Measurements from ENCODE around the gene ATP6V0C. TPM values are rescaled to one million over a fixed set of nuclear protein-coding genes. Genes with fewer than 3 reads are reported as not detected.

Gene ATP6V0C
- total and polyA plus RNA-seq, 2 of the 8 experiments (the other 6 are each of a cell fraction or from before 2014, with no cell fraction given), result 125 to 176 TPM

DNA sequence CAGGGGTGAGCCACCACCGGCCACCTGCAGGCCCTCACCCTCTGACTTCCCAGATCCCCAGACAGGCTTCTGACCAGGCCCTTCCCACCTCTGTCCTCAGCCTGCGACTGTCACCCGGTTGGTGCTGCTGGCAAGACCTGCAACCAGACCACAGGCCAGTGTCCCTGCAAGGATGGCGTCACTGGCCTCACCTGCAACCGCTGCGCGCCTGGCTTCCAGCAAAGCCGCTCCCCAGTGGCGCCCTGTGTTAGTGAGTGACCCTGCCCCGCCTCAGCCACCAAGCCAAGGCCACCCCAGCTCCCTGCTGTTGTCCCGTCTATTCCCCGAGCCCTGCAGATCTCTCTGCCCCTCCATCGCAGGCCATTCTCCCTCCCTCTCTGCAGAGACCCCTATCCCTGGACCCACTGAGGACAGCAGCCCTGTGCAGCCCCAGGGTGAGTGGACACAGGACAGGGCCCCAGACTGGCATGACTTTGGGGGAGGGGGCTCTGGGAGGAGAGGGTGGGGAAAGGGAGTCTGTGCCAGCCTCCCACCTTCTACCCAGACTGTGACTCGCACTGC lies 40.8 kb upstream of the ATP6V0C start:
- Histone ChIP-seq H4K91ac (replicated peaks; ENCODE audit: insufficient read length, low read length) (no peak overlapping the region), H2BK20ac (ENCODE audit: low read length) (no peak overlapping the region), H3K23me2 (ENCODE audit: low read depth, low read length) (peaks cover 27% of the 10 kb centered on the region; the same call in 1 of the 2 replicates), H3K27ac (ENCODE audit: low read depth, low read length) (no peak overlapping the region), H3K9ac (replicated peaks in 1 of 4; ENCODE audit: extremely low read depth in 1 of 4, low read depth in 3 of 4, low read length in 3 of 4) (no peak overlapping the region), H2BK120ac (replicated peaks; ENCODE audit: low read depth, low read length) (no peak overlapping the region), H3K79me2 (ENCODE audit: control insufficient read depth in 1 of 2, insufficient read depth in 2 of 2, low read length in 2 of 2) (0 out of 4 replicates have a peak, but pooled peaks cover 0 to 2% of the 10 kb centered on the region in 2 experiments), H3K9me3 (ENCODE audit: insufficient read depth in 2 of 2, low read depth in 1 of 2, low read length in 1 of 2) (no peaks in the 10 kb centered on the region), H2AK5ac (ENCODE audit: low read depth, low read length) (no peak overlapping the region), H3K56ac (replicated peaks; ENCODE audit: insufficient read length, low read depth, low read length) (no peak overlapping the region), H3K27me3 (replicated peaks in 1 of 4; ENCODE audit: control insufficient read depth in 3 of 4, extremely low read depth in 1 of 4, insufficient read depth in 3 of 4, low read length in 3 of 4) (peaks cover 24 to 73% (median 58%) of the 10 kb centered on the region in 4 experiments), H2BK5ac (ENCODE audit: low read depth, low read length) (no peak overlapping the region), H3K4ac (replicated peaks; ENCODE audit: insufficient read length, low read depth, low read length) (no peak overlapping the region), H3K18ac (ENCODE audit: extremely low read depth, low read length) (no peak overlapping the region), H3K23ac (ENCODE audit: insufficient read length) (no peak overlapping the region), H4K5ac (ENCODE audit: insufficient read length, low read depth, low read length) (no peak overlapping the region), H2BK12ac (ENCODE audit: low read depth, low read length) (peak overlapping the region; percentile 60; the same call in 1 of the 2 replicates), H3K4me1 (replicated peaks in 1 of 4; ENCODE audit: control insufficient read depth in 3 of 4, insufficient read depth in 4 of 4, low read length in 3 of 4) (peaks cover 0 to 42% (median 27%) of the 10 kb centered on the region in 4 experiments; a peak in 6 of 7 replicates), H3K4me3 (ENCODE audit: extremely low read depth in 1 of 4, insufficient read depth in 2 of 4, low read depth in 3 of 4, low read length in 4 of 4) (no peak overlapping the region), H3K79me1 (ENCODE audit: low read depth, low read length) (peaks cover 8% of the 10 kb centered on the region; the same call in 1 of the 2 replicates), H4K8ac (ENCODE audit: extremely low read depth, insufficient read depth, low read length) (no peak overlapping the region), H4K20me1 (replicated peaks in 1 of 2; ENCODE audit: control insufficient read depth in 1 of 2, insufficient read depth in 2 of 2, low read length in 2 of 2) (peaks cover 5 to 21% of the 10 kb centered on the region in 2 experiments), H2AFZ (ENCODE audit: low read length) (no peak overlapping the region), H2BK15ac (ENCODE audit: low read length) (no peak overlapping the region; the same call in 1 of the 2 replicates), H3K14ac (ENCODE audit: insufficient read length) (no peak overlapping the region), H3K4me2 (ENCODE audit: insufficient read depth in 1 of 2, low read depth in 2 of 2, low read length in 2 of 2) (peak overlapping the region; percentile 83 to 92; a peak in 3 of 4 replicates), H3K36me3 (ENCODE audit: control insufficient read depth in 2 of 4, insufficient read depth in 4 of 4, low read length in 3 of 4) (no peaks in the 10 kb centered on the region)
- 87% methylated on average over 12 of the region's 14 CpGs; no CpG with 5 or more reads in 1 of the 2 experiments for WGBS, 2 experiments (ENCODE audit: extremely low coverage in 1 of 2, insufficient coverage in 1 of 2, insufficient read length in 1 of 2, insufficient replicate concordance in 2 of 2, low coverage in 1 of 2, low lambda C conversion rate in 2 of 2, missing lambda C conversion rate in 1 of 2)
- DNase-seq (ENCODE audit: low read depth in 1 of 2, low spot score in 2 of 2), result no peak
- no peak for FAIRE-seq
- ChIA-PET CTCF (ENCODE audit: partially characterized antibody) (interaction anchor here (1.0 to 1.7 kb wide), 4 partner anchors 11 to 278 kb away, joined by 3 to 7 read pairs (median 4); no protein-coding TSS in a partner anchor), POLR2A (ENCODE audit: partially characterized antibody) (interaction anchor here (0.6 to 3.5 kb wide), 5 partner anchors 14 to 317 kb away, joined by 3 to 20 read pairs (median 3); partner anchors contain the start of genes PRSS27, TEDC2 and TRAF7)
- no peak for TF ChIP-seq SRF (IDR thresholded peaks at IDR 0.05; ENCODE audit: low read depth, low read length)
- TF ChIP-seq CEBPB (IDR thresholded peaks at IDR 0.05; ENCODE audit: low read depth, low read length), result no peak
- no peak for TF ChIP-seq SUZ12 (IDR thresholded peaks at IDR 0.05; ENCODE audit: low read length)
- TF ChIP-seq NANOG (IDR thresholded peaks at IDR 0.05; ENCODE audit: insufficient read depth, low read depth, low read length, poor library complexity, severe bottlenecking), result no peak
- no peak for TF ChIP-seq TBP (IDR thresholded peaks at IDR 0.05; ENCODE audit: low read depth, low read length)
- TF ChIP-seq RNF2 (IDR thresholded peaks at IDR 0.05; ENCODE audit: borderline replicate concordance, low read depth, low read length, missing control alignments, poor library complexity, severe bottlenecking), result no peak

Measured in H1 (cell line).